K562 (cell line): ENCODE measurements around the gene ADAMTS14. TPM values are rescaled to one million over a fixed set of nuclear protein-coding genes. Genes with fewer than 3 reads are reported as not detected.

Source experiments
- DPF2 ChIP-seq: fragments of 450-650 bp; IDR thresholded peaks from 2 replicates; pipeline ENCODE4 v1.6.1; 2016
- ESRRA ChIP-seq: fragments of 450-650 bp; IDR thresholded peaks from 2 replicates; pipeline ENCODE4 v1.6.1; 2014; ENCODE audit warnings: low read depth, mild to moderate bottlenecking, moderate library complexity, borderline replicate concordance
- SMAD4 ChIP-seq: fragments of 250-450 bp; sonication (Bioruptor Pico); conservative IDR thresholded peaks from 2 replicates; pipeline ENCODE4 v1.8.0; 2021; ENCODE audit warnings: inconsistent platforms, mild to moderate bottlenecking, moderate library complexity
- SMARCA4 ChIP-seq: fragments of 450-650 bp; IDR thresholded peaks from 2 replicates; pipeline ENCODE4 v1.6.1; 2016
- TAF7 ChIP-seq: fragments of 450-650 bp; IDR thresholded peaks from 2 replicates; pipeline ENCODE4 v1.6.1; 2016; ENCODE audit warnings: missing genetic modification characterization, missing compliant biosample characterization
- ZNF77 ChIP-seq: fragments of 250-450 bp; sonication (Bioruptor Pico); IDR thresholded peaks from 2 replicates; pipeline ENCODE4 v1.5.0; 2020
- polyA plus RNA-seq, 8 experiments: library from polyadenylated mRNA; depleted of rRNA in 4 of 8; stranded (reverse) in 5 of 8; unstranded in 3 of 8; fragments of >200 nt; fragmentation: Nextera tagmentation in 2 of 8; fragmentation: Illumina TruSeq in 1 of 8; extraction: Ambion mirVana in 2 of 8; extraction: Trizol in 1 of 8; gene quantifications; 2 replicates each; pipeline versions ENCODE4 v1.2.1 to v1.2.3, GENCODE V29; 2011 to 2014; ENCODE audit warnings: inconsistent platforms in 1 of 8, missing spikeins in 1 of 8
- total RNA-seq, 7 experiments: library from RNA; depleted of rRNA in 6 of 7; stranded (reverse); fragments of >200 nt in 6 of 7; fragmentation: Illumina TruSeq in 2 of 7; extraction: Trizol in 2 of 7; gene quantifications; 2 replicates each; pipeline versions ENCODE4 v1.2.1 to v1.2.3, GENCODE V29; 2011 to 2021; ENCODE audit warnings: low replicate concordance in 1 of 7
- TF ChIP-seq, protein P1 (sequence below), 2 experiments: fragments of 450-650 bp; IDR thresholded peaks; 2 replicates each; pipeline ENCODE4 v1.6.1; 2016; ENCODE audit warnings: mild to moderate bottlenecking in 2 of 2, borderline replicate concordance in 1 of 2, low read depth in 1 of 2, moderate library complexity in 1 of 2
- TF ChIP-seq, protein P2 (sequence below), 2 experiments: fragments of 450-650 bp in 1 of 2; sonication (generic) in 1 of 2; formaldehyde crosslinking in 1 of 2; IDR thresholded peaks in 1 of 2; conservative IDR thresholded peaks in 1 of 2; 2 replicates each; pipeline versions ENCODE4 v1.6.1 to v1.8.1; 2016 to 2023; ENCODE audit warnings: mild to moderate bottlenecking in 2 of 2, moderate library complexity in 2 of 2, inconsistent platforms in 1 of 2, missing genetic modification reagents in 1 of 2
- TF ChIP-seq, protein P3 (sequence below), 2 experiments: fragments of 200-800 bp in 1 of 2; sonication (Bioruptor generic) in 1 of 2; sonication (generic) in 1 of 2; formaldehyde crosslinking in 1 of 2; IDR thresholded peaks in 1 of 2; conservative IDR thresholded peaks in 1 of 2; 2 replicates each; pipeline versions ENCODE4 v1.5.0 to v1.6.1; 2016 to 2020; ENCODE audit warnings: missing compliant biosample characterization in 1 of 2, missing genetic modification characterization in 1 of 2, missing genetic modification reagents in 1 of 2
- TF ChIP-seq, protein P4 (sequence below), 2 experiments: IDR thresholded peaks in 1 of 2; conservative IDR thresholded peaks in 1 of 2; 2 replicates each; pipeline ENCODE4 v1.6.1; 2016; ENCODE audit warnings: low read depth in 2 of 2, mild to moderate bottlenecking in 1 of 2, missing compliant biosample characterization in 1 of 2, missing genetic modification characterization in 1 of 2, moderate library complexity in 1 of 2

ADAMTS14 gene
- total and polyA plus RNA-seq, 9 of the 15 experiments (the other 6 are each of a cell fraction or from before 2014, with no cell fraction given): 0.04 to 37.4 (median 15.9) TPM

DNA sequence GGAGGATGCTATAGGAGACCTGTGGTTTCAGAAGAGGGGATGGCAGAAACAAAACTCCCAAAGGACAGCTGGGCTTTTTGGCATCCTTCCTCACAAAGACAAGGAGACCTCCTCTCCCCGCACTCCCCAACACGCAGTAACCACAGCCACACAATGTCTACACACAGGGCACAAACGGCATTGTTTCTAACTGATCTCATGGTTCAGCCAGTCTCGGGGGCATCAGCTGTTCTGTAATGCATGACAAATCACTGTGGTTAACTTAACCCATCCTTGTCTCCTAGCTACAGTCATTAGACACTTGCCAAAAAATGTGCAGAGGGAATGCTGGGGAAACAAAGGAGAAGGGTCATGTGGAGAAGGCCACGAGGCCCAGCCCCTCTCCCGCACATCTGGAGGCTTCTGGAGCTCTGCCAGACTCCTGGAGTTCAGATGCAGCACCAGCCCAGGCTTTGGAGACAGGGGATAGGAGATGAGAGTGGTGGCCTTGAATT, 7.6 kb upstream of the ADAMTS14 start (continued):
- peak; percentile 70 for TF ChIP-seq SMAD4 (CRISPR knock-in tag)
- TF ChIP-seq DPF2: peak; percentile 35; the same call in 1 of the 2 replicates
- TF ChIP-seq, protein P1, sequence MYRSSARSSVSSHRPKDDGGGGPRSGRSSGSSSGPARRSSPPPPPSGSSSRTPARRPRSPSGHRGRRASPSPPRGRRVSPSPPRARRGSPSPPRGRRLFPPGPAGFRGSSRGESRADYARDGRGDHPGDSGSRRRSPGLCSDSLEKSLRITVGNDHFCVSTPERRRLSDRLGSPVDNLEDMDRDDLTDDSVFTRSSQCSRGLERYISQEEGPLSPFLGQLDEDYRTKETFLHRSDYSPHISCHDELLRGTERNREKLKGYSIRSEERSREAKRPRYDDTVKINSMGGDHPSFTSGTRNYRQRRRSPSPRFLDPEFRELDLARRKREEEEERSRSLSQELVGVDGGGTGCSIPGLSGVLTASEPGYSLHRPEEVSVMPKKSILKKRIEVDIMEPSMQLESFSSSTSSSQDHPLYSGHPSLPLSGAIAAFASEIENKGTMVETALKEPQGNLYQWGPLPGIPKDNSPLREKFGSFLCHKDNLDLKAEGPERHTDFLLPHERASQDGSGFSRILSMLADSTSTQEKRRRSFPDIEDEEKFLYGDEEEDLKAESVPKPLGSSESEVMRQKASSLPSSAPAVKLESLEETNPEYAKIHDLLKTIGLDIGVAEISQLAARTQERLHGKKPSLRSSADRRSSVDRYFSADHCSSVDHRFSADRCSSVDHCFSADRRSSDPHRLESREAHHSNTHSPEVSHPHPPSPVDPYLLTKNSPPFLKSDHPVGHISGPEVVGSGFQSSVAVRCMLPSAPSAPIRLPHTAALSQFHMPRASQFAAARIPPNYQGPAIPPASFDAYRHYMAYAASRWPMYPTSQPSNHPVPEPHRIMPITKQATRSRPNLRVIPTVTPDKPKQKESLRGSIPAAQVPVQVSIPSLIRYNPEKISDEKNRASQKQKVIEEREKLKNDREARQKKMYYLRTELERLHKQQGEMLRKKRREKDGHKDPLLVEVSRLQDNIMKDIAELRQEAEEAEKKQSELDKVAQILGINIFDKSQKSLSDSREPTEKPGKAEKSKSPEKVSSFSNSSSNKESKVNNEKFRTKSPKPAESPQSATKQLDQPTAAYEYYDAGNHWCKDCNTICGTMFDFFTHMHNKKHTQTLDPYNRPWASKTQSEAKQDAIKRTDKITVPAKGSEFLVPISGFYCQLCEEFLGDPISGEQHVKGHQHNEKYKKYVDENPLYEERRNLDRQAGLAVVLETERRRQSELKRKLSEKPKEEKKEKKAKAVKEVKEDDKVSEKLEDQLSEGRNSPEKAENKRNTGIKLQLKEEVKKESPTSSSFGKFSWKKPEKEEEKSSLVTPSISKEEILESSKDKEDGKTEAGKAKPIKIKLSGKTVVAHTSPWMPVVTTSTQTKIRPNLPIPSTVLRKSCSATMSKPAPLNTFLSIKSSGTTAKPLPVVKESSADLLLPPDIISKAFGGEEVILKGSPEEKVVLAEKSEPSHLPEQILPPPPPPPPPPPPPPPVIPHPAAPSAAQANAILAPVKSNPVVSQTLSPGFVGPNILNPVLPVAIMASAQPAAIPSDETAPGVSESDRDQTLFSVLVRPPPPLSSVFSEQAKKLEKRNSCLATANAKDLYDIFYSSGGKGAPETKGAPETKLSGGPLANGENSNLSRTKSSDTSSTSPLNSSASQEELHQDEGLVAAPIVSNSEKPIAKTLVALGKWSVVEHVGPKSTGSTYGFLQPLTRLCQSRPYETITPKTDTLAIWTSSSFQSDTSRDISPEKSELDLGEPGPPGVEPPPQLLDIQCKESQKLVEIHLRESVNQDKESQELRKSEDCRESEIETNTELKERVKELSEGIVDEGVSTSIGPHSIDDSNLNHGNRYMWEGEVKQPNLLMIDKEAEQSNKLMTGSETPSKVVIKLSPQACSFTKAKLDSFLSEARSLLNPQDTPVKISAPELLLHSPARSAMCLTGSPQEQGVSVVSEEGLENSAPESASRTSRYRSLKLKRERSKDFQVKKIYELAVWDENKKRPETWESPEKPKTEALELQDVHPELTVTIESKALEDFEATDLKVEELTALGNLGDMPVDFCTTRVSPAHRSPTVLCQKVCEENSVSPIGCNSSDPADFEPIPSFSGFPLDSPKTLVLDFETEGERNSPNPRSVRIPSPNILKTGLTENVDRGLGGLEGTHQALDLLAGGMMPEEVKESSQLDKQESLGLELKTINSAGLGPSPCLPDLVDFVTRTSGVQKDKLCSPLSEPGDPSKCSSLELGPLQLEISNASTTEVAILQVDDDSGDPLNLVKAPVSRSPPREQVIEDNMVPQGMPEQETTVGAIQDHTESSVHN (IDR thresholded peaks at IDR 0.05; ENCODE audit: borderline replicate concordance in 1 of 2, low read depth in 1 of 2): peak in 1 of 2 experiments; percentile 70; a peak in 2 of 4 replicates
- TF ChIP-seq, protein P2, sequence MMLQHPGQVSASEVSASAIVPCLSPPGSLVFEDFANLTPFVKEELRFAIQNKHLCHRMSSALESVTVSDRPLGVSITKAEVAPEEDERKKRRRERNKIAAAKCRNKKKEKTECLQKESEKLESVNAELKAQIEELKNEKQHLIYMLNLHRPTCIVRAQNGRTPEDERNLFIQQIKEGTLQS (IDR thresholded peaks at IDR 0.05): peak; percentile 50; the same call in 1 of the 2 replicates
- TF ChIP-seq, protein P2 (CRISPR knock-in tag; conservative IDR thresholded peaks at IDR 0.05): no peak
- peak; percentile 44; the same call in 1 of the 2 replicates for TF ChIP-seq ESRRA
- peak; percentile 50; the same call in 1 of the 2 replicates for TF ChIP-seq SMARCA4
- no peak for TF ChIP-seq ZNF77 (CRISPR knock-in tag)
- TF ChIP-seq, protein P3, sequence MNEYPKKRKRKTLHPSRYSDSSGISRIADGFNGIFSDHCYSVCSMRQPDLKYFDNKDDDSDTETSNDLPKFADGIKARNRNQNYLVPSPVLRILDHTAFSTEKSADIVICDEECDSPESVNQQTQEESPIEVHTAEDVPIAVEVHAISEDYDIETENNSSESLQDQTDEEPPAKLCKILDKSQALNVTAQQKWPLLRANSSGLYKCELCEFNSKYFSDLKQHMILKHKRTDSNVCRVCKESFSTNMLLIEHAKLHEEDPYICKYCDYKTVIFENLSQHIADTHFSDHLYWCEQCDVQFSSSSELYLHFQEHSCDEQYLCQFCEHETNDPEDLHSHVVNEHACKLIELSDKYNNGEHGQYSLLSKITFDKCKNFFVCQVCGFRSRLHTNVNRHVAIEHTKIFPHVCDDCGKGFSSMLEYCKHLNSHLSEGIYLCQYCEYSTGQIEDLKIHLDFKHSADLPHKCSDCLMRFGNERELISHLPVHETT (CRISPR knock-in tag; conservative IDR thresholded peaks at IDR 0.05 in 1 of 2, IDR thresholded peaks at IDR 0.05 in 1 of 2): peak in 1 of 2 experiments; percentile 67; a peak in 1 of 4 replicates
- 0 out of 2 replicates have a peak, but pooled peaks have one; percentile 19 for TF ChIP-seq TAF7
- TF ChIP-seq, protein P4, sequence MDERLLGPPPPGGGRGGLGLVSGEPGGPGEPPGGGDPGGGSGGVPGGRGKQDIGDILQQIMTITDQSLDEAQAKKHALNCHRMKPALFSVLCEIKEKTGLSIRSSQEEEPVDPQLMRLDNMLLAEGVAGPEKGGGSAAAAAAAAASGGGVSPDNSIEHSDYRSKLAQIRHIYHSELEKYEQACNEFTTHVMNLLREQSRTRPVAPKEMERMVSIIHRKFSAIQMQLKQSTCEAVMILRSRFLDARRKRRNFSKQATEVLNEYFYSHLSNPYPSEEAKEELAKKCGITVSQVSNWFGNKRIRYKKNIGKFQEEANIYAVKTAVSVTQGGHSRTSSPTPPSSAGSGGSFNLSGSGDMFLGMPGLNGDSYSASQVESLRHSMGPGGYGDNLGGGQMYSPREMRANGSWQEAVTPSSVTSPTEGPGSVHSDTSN (CRISPR knock-in tag; IDR thresholded peaks at IDR 0.05; ENCODE audit: low read depth): no peak
- TF ChIP-seq, protein P4 (tag; conservative IDR thresholded peaks at IDR 0.05; ENCODE audit: low read depth): peak; percentile 47
